GM04504 (cell line): ENCODE data around the gene OR10A3.
A peak's percentile ranks its signal among the peaks of the same experiment; 100 is the strongest.

Experiments used
- DNase-seq: peaks from one replicate; pipeline ENCODE4 v3.0.0-alpha.2; 2012; ENCODE audit warnings: low read depth

The OR10A3 gene

GRCh38 chr11:7936615-7937014, 4.9 kb downstream of the OR10A3 start:
- no peak for DNase-seq

GRCh38 chr11:7931168-7931567, 10.3 kb downstream of the OR10A3 start, which contains the start of gene OR10A6:
Gene OR10A6, minus strand, starts transcription at chr11:7931268. Its CDS starts 2,606 bp downstream, at chr11:7928662.
- DNase-seq = no peak

GRCh38 chr11:7927635-7928034, 13.9 kb downstream of the OR10A3 start:
- no peak for DNase-seq

- DNase-seq = no peak
Observed at GRCh38 chr11:7924536-7924935, 17.0 kb downstream of the OR10A3 start.

GRCh38 chr11:7918141-7918540, 23.4 kb downstream of the OR10A3 start:
- DNase-seq = no peak

- no peak for DNase-seq
Observed at GRCh38 chr11:7911011-7911410, 30.5 kb downstream of the OR10A3 start.

GRCh38 chr11:7910286-7910788, 31.2 kb downstream of the OR10A3 start:
- DNase-seq = no peak

- no peak for DNase-seq
Observed at GRCh38 chr11:7909585-7910285, 31.8 kb downstream of the OR10A3 start.

- no peak for DNase-seq
Observed at GRCh38 chr11:7907121-7907520, 34.4 kb downstream of the OR10A3 start.

GRCh38 chr11:7906481-7906880, 35.0 kb downstream of the OR10A3 start:
- no peak for DNase-seq

GRCh38 chr11:7905961-7906429, 35.5 kb downstream of the OR10A3 start:
- no peak for DNase-seq

GRCh38 chr11:7905549-7905948, 36.0 kb downstream of the OR10A3 start:
- no peak for DNase-seq

GRCh38 chr11:7904917-7905316, 36.6 kb downstream of the OR10A3 start:
- no peak for DNase-seq

GRCh38 chr11:7903940-7904339, 37.6 kb downstream of the OR10A3 start:
- DNase-seq = no peak

- no peak for DNase-seq
Observed at GRCh38 chr11:7901319-7901854, 40.1 kb downstream of the OR10A3 start.

- no peak for DNase-seq
Observed at GRCh38 chr11:7900686-7901085, 40.8 kb downstream of the OR10A3 start.

GRCh38 chr11:7899418-7899817, 42.1 kb downstream of the OR10A3 start:
- no peak for DNase-seq

GRCh38 chr11:7898666-7899283, 42.7 kb downstream of the OR10A3 start:
- no peak for DNase-seq

- no peak for DNase-seq
Observed at GRCh38 chr11:7896009-7896785, 45.3 kb downstream of the OR10A3 start.

GRCh38 chr11:7894251-7894650, 47.3 kb downstream of the OR10A3 start:
- DNase-seq = no peak

GRCh38 chr11:7893796-7894195, 47.7 kb downstream of the OR10A3 start:
- DNase-seq = no peak

GRCh38 chr11:7892840-7893254, 48.7 kb downstream of the OR10A3 start:
- DNase-seq = peak; percentile 28
